Measurements from ENCODE around the gene SH3TC1. TPM values are rescaled to one million over a fixed set of nuclear protein-coding genes. Genes with fewer than 3 reads are reported as not detected.

SH3TC1 gene
- total and polyA plus RNA-seq, 2 donors from 2014 or later, result 43.1 to 127 TPM

- Histone ChIP-seq H3K9ac (ENCODE audit: low read length in 3 of 3) (no peak overlapping the region), H3K4me3 (ENCODE audit: low read length in 3 of 3) (no peak overlapping the region), H3K4me1 (ENCODE audit: control insufficient read depth in 2 of 3, insufficient read depth in 2 of 3, low read depth in 1 of 3, low read length in 3 of 3) (peaks cover 0 to 13% (median 0%) of the 10 kb centered on the region in 3 donors), H3K36me3 (ENCODE audit: control insufficient read depth in 2 of 3, insufficient read depth in 3 of 3, low read length in 3 of 3) (no peaks in the 10 kb centered on the region), H3K27me3 (ENCODE audit: control insufficient read depth, insufficient read depth, low read length) (no peaks in the 10 kb centered on the region), H3K9me3 (ENCODE audit: control insufficient read depth in 2 of 3, insufficient read depth in 1 of 3, low read length in 3 of 3) (no peaks in the 10 kb centered on the region), H3K27ac (ENCODE audit: low read depth in 2 of 2, low read length in 2 of 2) (no peak overlapping the region)
- peak in 1 of 5 donors; percentile 70 for DNase-seq
- no peak for TF ChIP-seq CTCF (IDR thresholded peaks at IDR 0.05; ENCODE audit: borderline replicate concordance, extremely low read depth, insufficient read depth)
- intact Hi-C loops (cut with DNase I), result no loop called here
- no peak for FAIRE-seq
Observed at GRCh38 chr4:8274066-8274652, 75.1 kb downstream of the SH3TC1 start.

GRCh38 chr4:8274765-8275547 lies 75.9 kb downstream of the SH3TC1 start:
- no peak overlapping the region for H3K4me3 ChIP-seq (ENCODE audit: low read length in 3 of 3)
- intact Hi-C loops (cut with DNase I), result no loop called here
- H3K36me3 ChIP-seq (ENCODE audit: control insufficient read depth in 2 of 3, insufficient read depth in 3 of 3, low read length in 3 of 3), result no peaks in the 10 kb centered on the region
- no peak overlapping the region for H3K9ac ChIP-seq (ENCODE audit: low read length in 3 of 3)
- DNase-seq (peak; percentile 94 to 98 (median 95)), FAIRE-seq (no peak)
- no peaks in the 10 kb centered on the region for H3K27me3 ChIP-seq (ENCODE audit: control insufficient read depth, insufficient read depth, low read length)
- no peak for TF ChIP-seq CTCF (IDR thresholded peaks at IDR 0.05; ENCODE audit: borderline replicate concordance, extremely low read depth, insufficient read depth)
- peaks cover 0 to 12% (median 0%) of the 10 kb centered on the region in 3 donors for H3K4me1 ChIP-seq (ENCODE audit: control insufficient read depth in 2 of 3, insufficient read depth in 2 of 3, low read depth in 1 of 3, low read length in 3 of 3)
- no peak overlapping the region for H3K27ac ChIP-seq (ENCODE audit: low read depth in 2 of 2, low read length in 2 of 2)
- no peaks in the 10 kb centered on the region for H3K9me3 ChIP-seq (ENCODE audit: control insufficient read depth in 2 of 3, insufficient read depth in 1 of 3, low read length in 3 of 3)

GRCh38 chr4:8275548-8275910 lies 76.4 kb downstream of the SH3TC1 start:
- no peak for TF ChIP-seq CTCF (IDR thresholded peaks at IDR 0.05; ENCODE audit: borderline replicate concordance, extremely low read depth, insufficient read depth)
- Histone ChIP-seq H3K4me1 (ENCODE audit: control insufficient read depth in 2 of 3, insufficient read depth in 2 of 3, low read depth in 1 of 3, low read length in 3 of 3) (peaks cover 0 to 10% (median 0%) of the 10 kb centered on the region in 3 donors), H3K27ac (ENCODE audit: low read depth in 2 of 2, low read length in 2 of 2) (no peak overlapping the region), H3K4me3 (ENCODE audit: low read length in 3 of 3) (no peak overlapping the region), H3K36me3 (ENCODE audit: control insufficient read depth in 2 of 3, insufficient read depth in 3 of 3, low read length in 3 of 3) (no peaks in the 10 kb centered on the region), H3K9me3 (ENCODE audit: control insufficient read depth in 2 of 3, insufficient read depth in 1 of 3, low read length in 3 of 3) (no peaks in the 10 kb centered on the region), H3K27me3 (ENCODE audit: control insufficient read depth, insufficient read depth, low read length) (no peaks in the 10 kb centered on the region), H3K9ac (ENCODE audit: low read length in 3 of 3) (no peak overlapping the region)
- FAIRE-seq (no peak), DNase-seq (peak in 1 of 5 donors; percentile 61)
- intact Hi-C loops (cut with DNase I), result no loop called here
